GM19452 (cell line): ENCODE measurements around the gene TTPAL.

Experiments used
- ATAC-seq: cut with Tn5 transposase; IDR thresholded peaks from one replicate; pipeline ENCODE4 v1.9.1; 2021; ENCODE audit not compliant: unreplicated experiment

Gene TTPAL

DNA sequence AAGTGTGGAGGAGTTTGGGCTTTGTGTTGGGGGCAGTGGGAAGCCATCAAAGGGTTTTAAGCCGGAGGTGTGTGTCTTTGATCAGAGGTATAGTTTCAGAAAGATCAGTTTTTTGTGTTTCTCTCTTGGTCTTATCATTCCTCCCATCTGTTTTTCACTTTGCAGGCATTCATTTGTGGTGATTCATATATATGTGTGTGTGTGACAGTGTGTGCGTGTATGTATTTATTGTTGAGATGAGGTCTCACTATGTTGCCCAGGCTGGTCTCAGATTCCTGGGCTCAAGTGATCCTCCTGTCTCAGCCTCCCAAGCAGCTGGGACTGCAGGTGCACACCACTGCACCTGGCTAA lies 57.3 kb downstream of the TTPAL start:
- no peak for ATAC-seq

DNA sequence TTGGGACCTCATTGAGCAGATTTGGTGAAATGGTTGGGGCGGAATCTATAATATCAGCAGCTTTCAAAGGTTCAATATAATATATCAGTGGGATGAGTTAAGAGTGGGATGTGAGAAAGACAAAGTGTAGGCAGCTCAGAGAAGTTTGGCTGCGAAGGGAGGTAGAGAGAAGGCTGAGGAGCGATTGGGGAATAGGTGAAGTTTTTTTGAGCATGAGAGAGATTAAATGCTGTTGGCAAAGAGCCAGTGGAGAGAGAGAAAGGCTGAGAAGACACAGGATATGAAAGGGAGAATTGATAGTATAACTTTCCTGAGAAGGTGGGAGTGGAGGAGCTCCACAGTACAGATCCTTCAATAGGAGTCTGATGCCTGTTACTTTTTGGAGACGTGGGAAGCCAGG lies 58.3 kb downstream of the TTPAL start:
- no peak for ATAC-seq

DNA sequence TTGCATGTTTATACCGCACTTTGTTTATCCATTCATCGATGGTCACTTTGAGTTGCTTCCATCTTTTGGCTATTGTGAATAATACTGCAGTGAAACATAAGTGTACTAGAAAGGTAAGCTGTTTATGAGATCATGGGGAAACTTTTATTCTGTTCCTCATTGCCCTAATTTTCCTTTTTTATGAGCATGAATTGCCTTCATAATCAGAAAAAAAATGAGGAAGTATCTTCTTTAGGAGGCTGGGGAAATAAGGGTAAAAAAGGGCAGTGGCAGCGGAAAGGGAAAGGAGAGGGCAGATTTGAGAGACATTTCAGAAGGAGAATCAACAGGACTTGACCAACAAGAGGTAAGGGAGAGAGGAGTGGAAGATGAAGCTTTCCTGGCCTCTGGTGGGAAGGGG lies 60.5 kb downstream of the TTPAL start:
- no peak for ATAC-seq

DNA sequence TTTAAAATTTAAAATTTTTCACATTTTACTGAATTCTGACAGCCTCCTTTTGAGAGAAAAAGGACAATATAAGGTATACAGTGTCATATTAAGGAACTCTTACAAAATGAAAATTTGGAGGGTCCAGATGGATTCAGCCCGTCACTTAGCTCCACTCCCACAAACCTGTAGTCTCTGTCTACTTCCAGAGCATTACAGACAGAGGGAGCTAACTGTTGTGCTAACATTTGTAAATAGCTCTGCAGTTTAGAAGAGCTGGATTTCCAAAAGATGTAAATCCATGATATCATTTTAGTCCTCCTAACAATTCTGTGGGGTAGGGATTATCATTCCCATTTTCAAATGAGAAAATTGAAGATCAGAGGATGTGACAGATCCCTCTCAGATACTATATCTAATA lies 62.3 kb downstream of the TTPAL start:
- ATAC-seq = no peak

DNA sequence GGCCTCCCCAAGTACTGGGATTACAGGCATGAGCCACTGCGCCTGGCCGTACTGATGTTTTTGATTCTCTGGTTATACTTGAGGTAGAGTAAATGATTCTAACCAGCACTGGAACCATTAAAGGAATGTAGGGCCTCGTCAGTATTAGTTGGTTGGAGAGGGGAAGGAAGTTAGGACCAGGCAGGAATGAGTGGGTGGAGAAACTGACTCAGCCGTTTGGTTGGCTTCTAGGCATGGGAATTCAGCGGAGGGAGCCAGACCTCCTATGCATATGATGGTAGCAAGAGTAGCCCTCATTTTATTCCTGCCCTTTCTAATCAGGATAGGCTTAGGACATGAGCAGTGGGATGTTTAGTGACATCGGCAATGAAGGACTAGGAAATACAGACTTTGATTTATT lies 65.2 kb downstream of the TTPAL start:
- ATAC-seq = no peak

DNA sequence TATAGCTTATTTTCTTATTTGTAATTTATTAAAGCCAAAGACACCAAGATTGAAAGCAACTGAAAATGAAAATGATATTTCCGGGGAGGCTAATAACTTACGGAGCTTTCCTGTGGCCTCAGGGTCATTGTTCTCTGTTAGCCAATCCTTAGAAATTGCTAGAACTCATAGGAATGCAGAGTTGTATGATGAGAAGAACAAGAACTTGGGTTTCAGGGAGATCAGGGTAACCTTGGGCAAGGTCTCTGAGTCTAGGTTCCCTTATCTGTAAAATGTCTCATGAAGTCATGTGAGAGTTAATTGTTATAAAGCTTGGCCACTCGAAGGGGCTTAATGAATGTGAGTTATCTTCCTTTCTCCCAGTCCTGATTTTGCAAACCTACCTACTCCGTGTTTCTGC lies 66.3 kb downstream of the TTPAL start:
- no peak for ATAC-seq

DNA sequence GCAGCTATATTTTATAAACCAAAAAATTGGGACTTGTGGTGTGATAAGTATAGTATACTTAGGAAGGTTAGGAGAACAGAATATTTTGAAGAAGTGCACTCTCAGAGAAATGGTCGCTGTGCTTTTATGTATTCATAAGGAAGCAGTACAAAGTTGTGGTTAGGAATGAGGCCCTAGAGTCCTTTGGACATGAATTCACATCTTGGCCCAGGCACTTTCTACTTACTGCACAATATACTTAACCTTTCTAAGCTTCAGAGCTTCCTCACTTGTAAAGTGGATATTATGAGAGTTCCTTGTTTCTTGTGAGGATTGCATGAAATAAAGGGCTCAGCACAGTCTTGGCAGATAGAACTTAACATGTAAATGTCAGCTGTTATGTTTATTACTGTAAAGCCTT lies 67.2 kb downstream of the TTPAL start:
- ATAC-seq = no peak

DNA sequence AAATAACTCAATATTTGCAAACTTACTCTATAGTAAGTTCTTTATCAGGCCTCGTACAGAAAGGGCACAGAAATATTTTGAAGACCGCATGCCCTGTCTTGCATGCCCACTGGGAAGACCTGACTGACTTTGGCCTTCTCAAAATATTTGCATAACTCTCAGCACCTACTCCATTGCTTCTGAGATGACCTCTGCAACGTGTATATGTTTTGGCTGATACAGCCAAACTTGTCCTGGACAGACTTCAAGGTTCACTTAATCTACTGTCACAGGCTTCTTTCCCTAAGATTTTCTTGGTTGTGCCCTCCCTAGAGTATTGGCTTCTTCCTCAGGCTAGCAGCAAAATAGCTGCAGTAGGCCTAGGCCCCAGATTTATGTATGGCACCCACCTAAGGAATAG lies 67.7 kb downstream of the TTPAL start:
- ATAC-seq = no peak
